C4-2B (cell line): ENCODE measurements around the gene ALAD.

Experiments used
- ZFX ChIP-seq: fragments of 450-650 bp; IDR thresholded peaks from 2 replicates; pipeline ENCODE4 v1.6.1; 2017
- TF ChIP-seq, protein P1 (sequence below): fragments of 450-650 bp; conservative IDR thresholded peaks from 2 replicates; pipeline ENCODE4 v1.5.1; 2017; ENCODE audit warnings: mild to moderate bottlenecking

- TF ChIP-seq, protein P1, sequence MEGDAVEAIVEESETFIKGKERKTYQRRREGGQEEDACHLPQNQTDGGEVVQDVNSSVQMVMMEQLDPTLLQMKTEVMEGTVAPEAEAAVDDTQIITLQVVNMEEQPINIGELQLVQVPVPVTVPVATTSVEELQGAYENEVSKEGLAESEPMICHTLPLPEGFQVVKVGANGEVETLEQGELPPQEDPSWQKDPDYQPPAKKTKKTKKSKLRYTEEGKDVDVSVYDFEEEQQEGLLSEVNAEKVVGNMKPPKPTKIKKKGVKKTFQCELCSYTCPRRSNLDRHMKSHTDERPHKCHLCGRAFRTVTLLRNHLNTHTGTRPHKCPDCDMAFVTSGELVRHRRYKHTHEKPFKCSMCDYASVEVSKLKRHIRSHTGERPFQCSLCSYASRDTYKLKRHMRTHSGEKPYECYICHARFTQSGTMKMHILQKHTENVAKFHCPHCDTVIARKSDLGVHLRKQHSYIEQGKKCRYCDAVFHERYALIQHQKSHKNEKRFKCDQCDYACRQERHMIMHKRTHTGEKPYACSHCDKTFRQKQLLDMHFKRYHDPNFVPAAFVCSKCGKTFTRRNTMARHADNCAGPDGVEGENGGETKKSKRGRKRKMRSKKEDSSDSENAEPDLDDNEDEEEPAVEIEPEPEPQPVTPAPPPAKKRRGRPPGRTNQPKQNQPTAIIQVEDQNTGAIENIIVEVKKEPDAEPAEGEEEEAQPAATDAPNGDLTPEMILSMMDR = no peak
- TF ChIP-seq ZFX = no peak
Observed at GRCh38 chr9:113421726-113422125, 20.6 kb upstream of the ALAD start.
